Hepatocyte (in vitro differentiated cells): ENCODE results near the gene PARD3B.

ENCODE experiments used
- EZH2phosphoT487 ChIP-seq: fragments of 200-600 bp; sonication (generic); IDR thresholded peaks from one replicate; pipeline ENCODE4 v1.6.1; 2018; ENCODE audit warnings: antibody characterized with exemption, mild to moderate bottlenecking, low read depth, moderate library complexity; ENCODE audit not compliant: unreplicated experiment, severe bottlenecking
- TF ChIP-seq, protein P1 (sequence below): fragments of 200-600 bp; sonication (generic); IDR thresholded peaks from 2 replicates; pipeline ENCODE4 v1.5.1; 2016; ENCODE audit warnings: antibody characterized with exemption, mild to moderate bottlenecking; ENCODE audit not compliant: poor library complexity

DNA sequence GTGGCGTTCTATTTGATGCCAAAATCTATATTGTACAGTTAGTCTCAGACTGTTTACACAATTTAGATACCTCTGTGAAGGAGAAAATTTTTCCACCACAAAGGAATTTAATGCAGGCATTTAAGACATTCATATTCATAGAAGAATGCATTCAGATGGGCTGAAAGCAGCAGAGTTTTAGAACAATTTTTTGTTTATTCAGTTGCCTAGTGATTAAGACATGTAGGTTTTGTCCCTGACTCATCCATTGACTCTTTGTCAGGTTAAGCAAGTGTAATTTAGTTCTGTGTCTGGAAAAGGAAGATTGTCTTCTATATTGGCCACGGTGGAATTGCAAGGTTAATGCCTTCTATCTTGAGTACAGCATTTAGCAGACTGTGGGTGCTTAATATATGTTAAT, 515.0 kb downstream of the PARD3B start:
- TF ChIP-seq, protein P1, sequence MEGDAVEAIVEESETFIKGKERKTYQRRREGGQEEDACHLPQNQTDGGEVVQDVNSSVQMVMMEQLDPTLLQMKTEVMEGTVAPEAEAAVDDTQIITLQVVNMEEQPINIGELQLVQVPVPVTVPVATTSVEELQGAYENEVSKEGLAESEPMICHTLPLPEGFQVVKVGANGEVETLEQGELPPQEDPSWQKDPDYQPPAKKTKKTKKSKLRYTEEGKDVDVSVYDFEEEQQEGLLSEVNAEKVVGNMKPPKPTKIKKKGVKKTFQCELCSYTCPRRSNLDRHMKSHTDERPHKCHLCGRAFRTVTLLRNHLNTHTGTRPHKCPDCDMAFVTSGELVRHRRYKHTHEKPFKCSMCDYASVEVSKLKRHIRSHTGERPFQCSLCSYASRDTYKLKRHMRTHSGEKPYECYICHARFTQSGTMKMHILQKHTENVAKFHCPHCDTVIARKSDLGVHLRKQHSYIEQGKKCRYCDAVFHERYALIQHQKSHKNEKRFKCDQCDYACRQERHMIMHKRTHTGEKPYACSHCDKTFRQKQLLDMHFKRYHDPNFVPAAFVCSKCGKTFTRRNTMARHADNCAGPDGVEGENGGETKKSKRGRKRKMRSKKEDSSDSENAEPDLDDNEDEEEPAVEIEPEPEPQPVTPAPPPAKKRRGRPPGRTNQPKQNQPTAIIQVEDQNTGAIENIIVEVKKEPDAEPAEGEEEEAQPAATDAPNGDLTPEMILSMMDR: no peak
- TF ChIP-seq EZH2phosphoT487: no peak
